HG02973 (cell line): Measurements from ENCODE around the gene POLR3A.
A peak's percentile ranks its signal among the peaks of the same experiment; 100 is the strongest.

Source experiments
- ATAC-seq: cut with Tn5 transposase; IDR thresholded peaks from one replicate; pipeline ENCODE4 v1.9.1; 2021; ENCODE audit warnings: moderate library complexity; ENCODE audit not compliant: unreplicated experiment

Gene POLR3A

GRCh38 chr10:78047314-78047891, 18.1 kb upstream of the POLR3A start:
- peak; percentile 57 for ATAC-seq

GRCh38 chr10:78046711-78047269, 17.5 kb upstream of the POLR3A start:
- ATAC-seq: no peak

GRCh38 chr10:78045856-78046255, 16.5 kb upstream of the POLR3A start:
- no peak for ATAC-seq

- peak; percentile 68 for ATAC-seq
Observed at GRCh38 chr10:78045237-78045636, 15.9 kb upstream of the POLR3A start.

GRCh38 chr10:78044699-78045098, 15.4 kb upstream of the POLR3A start:
- no peak for ATAC-seq

GRCh38 chr10:78044179-78044578, 14.9 kb upstream of the POLR3A start:
- no peak for ATAC-seq

- no peak for ATAC-seq
Observed at GRCh38 chr10:78042752-78043104, 13.4 kb upstream of the POLR3A start.

GRCh38 chr10:78042058-78042751, 12.9 kb upstream of the POLR3A start:
- ATAC-seq: no peak

GRCh38 chr10:78041170-78042057, 12.1 kb upstream of the POLR3A start:
- no peak for ATAC-seq

- no peak for ATAC-seq
Observed at GRCh38 chr10:78039743-78040142, 10.4 kb upstream of the POLR3A start.

- ATAC-seq: no peak
Observed at GRCh38 chr10:78038791-78039547, 9.7 kb upstream of the POLR3A start.

- ATAC-seq: no peak
Observed at GRCh38 chr10:78038105-78038504, 8.8 kb upstream of the POLR3A start.

GRCh38 chr10:78035933-78036583, 6.7 kb upstream of the POLR3A start:
- no peak for ATAC-seq

- no peak for ATAC-seq
Observed at GRCh38 chr10:78035437-78035836, 6.1 kb upstream of the POLR3A start.

GRCh38 chr10:78035025-78035424, 5.7 kb upstream of the POLR3A start:
- no peak for ATAC-seq

GRCh38 chr10:78033637-78034470, 4.5 kb upstream of the POLR3A start, which contains the start of gene RPS24:
RPS24 (plus strand) TSS chr10:78033863; CDS start chr10:78033902, 39 bp downstream.
- peak; percentile 84 for ATAC-seq

GRCh38 chr10:78033387-78033636, 4.0 kb upstream of the POLR3A start:
- ATAC-seq: no peak

GRCh38 chr10:78028438-78029268, 662 bp downstream of the POLR3A start:
- ATAC-seq: peak; percentile 0
